A673 (cell line): ENCODE measurements around the gene DGUOK.

ENCODE experiments used
- EZH2 ChIP-seq: fragments of 200-600 bp; sonication (generic); IDR thresholded peaks from 2 replicates; pipeline ENCODE4 v1.6.1; 2017; ENCODE audit warnings: borderline replicate concordance, low read depth, mild to moderate bottlenecking, mixed read lengths, antibody characterized with exemption, low read length; ENCODE audit not compliant: poor library complexity, severe bottlenecking
- TF ChIP-seq, protein P1 (sequence below): fragments of 300-800, 200-600 bp; sonication (generic); conservative IDR thresholded peaks from 2 replicates; pipeline ENCODE4 v1.5.1; 2017; ENCODE audit warnings: low read depth, mild to moderate bottlenecking, antibody characterized with exemption, low read length, moderate library complexity, mixed read lengths

DNA sequence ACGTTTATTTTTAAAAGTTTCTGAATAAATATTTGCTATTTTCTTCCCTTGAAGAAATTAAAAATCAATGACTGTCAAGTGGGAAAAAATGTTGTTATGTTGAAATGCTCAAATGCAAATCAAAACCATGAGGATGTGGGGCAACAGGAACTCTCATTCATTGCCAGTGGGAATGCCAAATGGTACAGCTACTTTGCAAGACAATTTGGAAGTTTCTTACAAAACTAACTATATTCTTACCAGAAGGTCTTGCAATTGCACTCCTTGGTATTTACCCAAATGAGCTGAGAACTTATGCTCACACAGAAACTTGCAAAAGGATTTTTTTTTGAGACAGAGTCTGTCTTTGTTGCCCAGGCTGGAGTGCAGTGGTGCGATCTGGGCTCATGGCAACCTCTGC lies 41.3 kb upstream of the DGUOK start:
- no peak for TF ChIP-seq EZH2
- TF ChIP-seq, protein P1, sequence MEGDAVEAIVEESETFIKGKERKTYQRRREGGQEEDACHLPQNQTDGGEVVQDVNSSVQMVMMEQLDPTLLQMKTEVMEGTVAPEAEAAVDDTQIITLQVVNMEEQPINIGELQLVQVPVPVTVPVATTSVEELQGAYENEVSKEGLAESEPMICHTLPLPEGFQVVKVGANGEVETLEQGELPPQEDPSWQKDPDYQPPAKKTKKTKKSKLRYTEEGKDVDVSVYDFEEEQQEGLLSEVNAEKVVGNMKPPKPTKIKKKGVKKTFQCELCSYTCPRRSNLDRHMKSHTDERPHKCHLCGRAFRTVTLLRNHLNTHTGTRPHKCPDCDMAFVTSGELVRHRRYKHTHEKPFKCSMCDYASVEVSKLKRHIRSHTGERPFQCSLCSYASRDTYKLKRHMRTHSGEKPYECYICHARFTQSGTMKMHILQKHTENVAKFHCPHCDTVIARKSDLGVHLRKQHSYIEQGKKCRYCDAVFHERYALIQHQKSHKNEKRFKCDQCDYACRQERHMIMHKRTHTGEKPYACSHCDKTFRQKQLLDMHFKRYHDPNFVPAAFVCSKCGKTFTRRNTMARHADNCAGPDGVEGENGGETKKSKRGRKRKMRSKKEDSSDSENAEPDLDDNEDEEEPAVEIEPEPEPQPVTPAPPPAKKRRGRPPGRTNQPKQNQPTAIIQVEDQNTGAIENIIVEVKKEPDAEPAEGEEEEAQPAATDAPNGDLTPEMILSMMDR = no peak
